OCI-LY7 (cell line): ENCODE data around the gene GRID1.

Source experiments
- EZH2phosphoT487 ChIP-seq: fragments of 200-600 bp; sonication (generic); IDR thresholded peaks from 2 replicates; pipeline ENCODE4 v1.6.1; 2018; ENCODE audit warnings: low read depth, borderline replicate concordance, mild to moderate bottlenecking, mixed run types, antibody characterized with exemption, low read length, moderate library complexity, mixed read lengths
- TF ChIP-seq, protein P1 (sequence below): fragments of 200-600 bp; sonication (generic); conservative IDR thresholded peaks from 2 replicates; pipeline ENCODE4 v1.5.1; 2014; ENCODE audit warnings: mild to moderate bottlenecking, antibody characterized with exemption, low read length, moderate library complexity, mixed read lengths

DNA sequence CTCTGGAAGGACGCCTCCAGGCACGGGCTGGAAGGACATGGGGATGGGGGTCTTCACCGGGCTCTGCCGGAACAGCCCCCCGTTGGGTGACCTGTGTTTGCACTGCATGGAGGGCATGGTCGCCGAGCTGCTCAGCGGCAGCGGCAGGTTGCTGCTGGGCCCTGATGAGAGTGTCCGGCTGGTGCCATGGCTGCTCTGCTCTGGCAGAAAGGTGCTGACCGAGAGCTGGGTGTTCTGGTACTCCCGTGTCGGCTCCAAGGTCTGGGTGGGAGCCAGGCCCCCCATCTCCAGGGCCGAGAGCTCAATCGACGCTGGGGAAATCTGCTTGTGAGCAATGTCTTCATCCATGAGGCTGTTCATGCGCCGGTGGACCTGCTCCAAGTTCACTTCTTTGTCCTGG lies 764.3 kb downstream of the GRID1 start:
- TF ChIP-seq, protein P1, sequence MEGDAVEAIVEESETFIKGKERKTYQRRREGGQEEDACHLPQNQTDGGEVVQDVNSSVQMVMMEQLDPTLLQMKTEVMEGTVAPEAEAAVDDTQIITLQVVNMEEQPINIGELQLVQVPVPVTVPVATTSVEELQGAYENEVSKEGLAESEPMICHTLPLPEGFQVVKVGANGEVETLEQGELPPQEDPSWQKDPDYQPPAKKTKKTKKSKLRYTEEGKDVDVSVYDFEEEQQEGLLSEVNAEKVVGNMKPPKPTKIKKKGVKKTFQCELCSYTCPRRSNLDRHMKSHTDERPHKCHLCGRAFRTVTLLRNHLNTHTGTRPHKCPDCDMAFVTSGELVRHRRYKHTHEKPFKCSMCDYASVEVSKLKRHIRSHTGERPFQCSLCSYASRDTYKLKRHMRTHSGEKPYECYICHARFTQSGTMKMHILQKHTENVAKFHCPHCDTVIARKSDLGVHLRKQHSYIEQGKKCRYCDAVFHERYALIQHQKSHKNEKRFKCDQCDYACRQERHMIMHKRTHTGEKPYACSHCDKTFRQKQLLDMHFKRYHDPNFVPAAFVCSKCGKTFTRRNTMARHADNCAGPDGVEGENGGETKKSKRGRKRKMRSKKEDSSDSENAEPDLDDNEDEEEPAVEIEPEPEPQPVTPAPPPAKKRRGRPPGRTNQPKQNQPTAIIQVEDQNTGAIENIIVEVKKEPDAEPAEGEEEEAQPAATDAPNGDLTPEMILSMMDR: no peak
- no peak for TF ChIP-seq EZH2phosphoT487
